Germinal center (tissue), 1 donor: Measurements from ENCODE around the gene SIGLEC5.

ENCODE experiments used
- DNase-seq: peaks from one replicate; pipeline ENCODE4 v3.0.0; 2012; ENCODE audit warnings: mixed read lengths, low spot score

SIGLEC5 gene

GRCh38 chr19:51627491-51628138 is 2.6 kb downstream of the SIGLEC5 start:
- no peak for DNase-seq

GRCh38 chr19:51626675-51627074 is 3.5 kb downstream of the SIGLEC5 start:
- DNase-seq = no peak

GRCh38 chr19:51621178-51621577 is 9.0 kb downstream of the SIGLEC5 start:
- peak; percentile 14 for DNase-seq

GRCh38 chr19:51615991-51616390 is 14.2 kb downstream of the SIGLEC5 start:
- no peak for DNase-seq

- DNase-seq = no peak
These were observed 15.4 kb downstream of the SIGLEC5 start for GRCh38 chr19:51614789-51615188.

GRCh38 chr19:51610576-51610975 is 19.6 kb downstream of the SIGLEC5 start:
- DNase-seq = no peak

GRCh38 chr19:51607920-51608562 is 22.2 kb downstream of the SIGLEC5 start:
- DNase-seq = peak; percentile 69

- DNase-seq = peak; percentile 84
These were observed 23.1 kb downstream of the SIGLEC5 start for GRCh38 chr19:51607077-51607476.

- no peak for DNase-seq
These were observed 27.9 kb downstream of the SIGLEC5 start for GRCh38 chr19:51602189-51602854.

GRCh38 chr19:51600940-51601580 is 29.1 kb downstream of the SIGLEC5 start:
- DNase-seq = peak; percentile 49

GRCh38 chr19:51599084-51599483 is 31.1 kb downstream of the SIGLEC5 start:
- DNase-seq = no peak

GRCh38 chr19:51598159-51598915 is 31.9 kb downstream of the SIGLEC5 start:
- DNase-seq = no peak

GRCh38 chr19:51595190-51596175 is 34.7 kb downstream of the SIGLEC5 start:
- DNase-seq = no peak

- DNase-seq = no peak
These were observed 35.5 kb downstream of the SIGLEC5 start for GRCh38 chr19:51594774-51595109.

- DNase-seq = peak; percentile 97
These were observed 36.0 kb downstream of the SIGLEC5 start for GRCh38 chr19:51593969-51594773.

- no peak for DNase-seq
These were observed 36.9 kb downstream of the SIGLEC5 start for GRCh38 chr19:51593138-51593890.

- DNase-seq = no peak
These were observed 37.7 kb downstream of the SIGLEC5 start for GRCh38 chr19:51592521-51592920.

- DNase-seq = no peak
These were observed 39.8 kb downstream of the SIGLEC5 start for GRCh38 chr19:51590441-51590840.

- no peak for DNase-seq
These were observed 40.7 kb downstream of the SIGLEC5 start for GRCh38 chr19:51589511-51589910.
